HG03460 (cell line): Measurements from ENCODE around the gene MUS81.
A peak's percentile ranks its signal among the peaks of the same experiment; 100 is the strongest.
"Not testable (repeated sequence)": the region's sequence is repeated elsewhere in the genome, so short reads cannot be mapped to it uniquely, and the experiment has no call there.

Experiments
- ATAC-seq: cut with Tn5 transposase; IDR thresholded peaks from one replicate; pipeline ENCODE4 v1.9.1; 2021; ENCODE audit not compliant: unreplicated experiment

The MUS81 gene

DNA sequence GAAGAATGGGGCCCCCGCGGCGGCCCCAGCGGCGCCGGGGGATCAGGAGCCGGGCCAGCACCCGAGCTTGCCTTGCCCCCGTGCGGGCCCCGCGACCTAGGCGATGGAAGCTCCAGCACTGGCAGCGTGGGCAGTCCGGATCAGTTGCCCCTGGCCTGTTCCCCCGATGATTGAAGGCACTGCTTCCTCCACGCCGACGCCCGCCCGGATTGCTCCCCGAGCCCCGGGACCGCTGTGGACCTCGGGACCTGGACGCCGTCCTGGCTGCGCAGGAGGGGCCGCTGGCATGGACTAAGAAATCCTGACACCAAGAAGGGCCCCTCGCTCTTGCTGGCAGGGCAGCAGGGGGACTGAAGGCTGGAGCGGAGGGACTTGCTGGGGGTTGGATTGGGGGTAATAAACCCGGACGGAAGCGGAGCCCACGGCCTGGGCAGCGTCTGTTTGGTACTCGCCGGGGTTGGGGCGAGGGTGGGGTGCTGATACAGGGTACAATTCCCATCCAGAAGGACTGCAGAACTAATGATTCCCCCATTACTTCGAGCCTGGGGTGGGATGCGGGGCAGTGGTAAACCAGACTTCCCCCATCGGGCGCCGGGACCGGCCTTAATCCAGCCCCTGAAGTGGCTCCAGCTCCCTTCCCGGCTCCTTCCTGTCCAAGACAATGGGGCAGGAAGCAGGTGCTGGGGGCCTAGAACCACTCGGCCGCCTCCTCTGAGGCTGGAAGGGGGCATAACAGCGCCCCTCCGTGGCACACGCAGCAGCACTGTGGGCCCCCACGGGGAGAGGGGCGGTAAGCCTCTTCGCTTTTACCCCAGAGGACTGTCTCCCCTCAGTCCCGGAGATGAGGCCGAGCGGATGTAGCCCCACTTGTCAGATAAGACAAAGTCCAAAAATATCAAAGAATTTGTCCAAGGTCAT lies 31.2 kb downstream of the MUS81 start:
- ATAC-seq = no peak

DNA sequence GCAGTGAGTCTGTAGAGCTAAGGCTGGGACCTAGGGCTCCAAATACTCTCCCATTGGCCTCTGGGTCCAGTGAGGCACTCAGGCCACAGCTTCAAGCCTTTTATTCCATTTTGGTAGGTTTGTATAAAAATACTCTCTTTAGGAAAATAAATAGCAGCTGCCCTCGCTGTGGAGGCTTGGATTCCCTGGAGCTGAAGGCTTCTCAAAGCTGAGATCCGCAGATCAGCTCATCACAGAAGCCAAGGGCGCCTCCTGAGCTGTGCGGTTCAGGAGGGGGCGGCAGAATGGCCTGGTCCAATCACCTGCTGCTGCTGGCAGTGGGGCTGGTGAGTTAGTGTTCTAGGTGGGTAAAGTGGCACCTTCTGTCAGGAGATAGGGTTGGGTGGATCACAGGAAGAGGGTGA lies 31.9 kb downstream of the MUS81 start:
- ATAC-seq = not testable (repeated sequence)

GRCh38 chr11:65892661-65893317 lies 32.6 kb downstream of the MUS81 start:
- ATAC-seq = no peak

DNA sequence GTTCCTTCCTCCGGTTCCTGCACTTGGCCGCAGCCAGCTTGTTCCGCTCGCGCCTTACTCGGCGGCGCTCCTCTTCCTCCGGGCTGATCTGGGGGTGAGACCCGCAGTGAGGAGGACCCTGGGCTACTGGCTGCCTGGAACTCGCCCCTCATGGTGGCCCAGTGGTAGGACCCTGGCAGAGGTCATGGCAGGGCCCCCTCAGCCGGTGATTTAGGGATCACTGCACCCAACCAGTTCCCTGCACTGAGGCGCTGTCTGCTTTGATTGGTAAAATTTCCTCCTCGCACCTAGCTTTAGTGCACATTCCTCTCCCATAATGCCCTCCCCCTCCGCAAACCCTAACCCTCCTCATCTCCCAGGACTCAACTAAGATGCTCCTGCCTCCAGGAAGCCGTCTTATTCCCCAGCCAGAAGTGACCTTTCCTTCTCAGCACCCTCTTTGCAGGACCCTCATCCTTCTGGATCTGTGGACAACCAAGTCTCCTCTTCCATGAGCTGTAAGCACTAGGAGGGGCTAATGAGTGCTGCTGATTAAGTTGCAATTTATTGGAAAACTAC lies 33.9 kb downstream of the MUS81 start:
- ATAC-seq = no peak

DNA sequence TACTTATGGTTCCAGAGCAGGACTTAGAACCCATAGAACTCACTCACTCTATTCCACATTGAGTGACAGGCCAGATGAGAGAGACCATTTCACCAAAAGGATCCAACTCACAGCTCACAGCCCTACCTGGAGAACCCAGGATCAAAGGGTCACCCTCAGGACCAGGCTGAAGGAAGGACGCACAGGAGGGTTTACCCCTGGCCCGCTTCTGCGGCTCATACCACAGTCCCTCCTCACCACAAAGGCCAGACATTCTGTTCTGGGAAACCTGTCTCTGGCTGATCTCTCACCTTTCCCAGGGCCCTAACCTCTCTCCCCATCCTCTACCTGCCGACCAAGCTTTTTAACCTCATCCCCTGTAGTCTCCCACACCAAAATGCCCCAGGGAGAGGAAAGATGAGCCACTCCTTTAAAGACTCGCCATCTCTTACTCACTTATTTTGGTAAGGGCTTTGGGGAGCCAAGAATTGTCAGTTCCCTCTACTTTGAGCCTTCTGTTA lies 35.3 kb downstream of the MUS81 start:
- ATAC-seq = no peak

- no peak for ATAC-seq
Measured at GRCh38 chr11:65896034-65896999, 36.1 kb downstream of the MUS81 start.

DNA sequence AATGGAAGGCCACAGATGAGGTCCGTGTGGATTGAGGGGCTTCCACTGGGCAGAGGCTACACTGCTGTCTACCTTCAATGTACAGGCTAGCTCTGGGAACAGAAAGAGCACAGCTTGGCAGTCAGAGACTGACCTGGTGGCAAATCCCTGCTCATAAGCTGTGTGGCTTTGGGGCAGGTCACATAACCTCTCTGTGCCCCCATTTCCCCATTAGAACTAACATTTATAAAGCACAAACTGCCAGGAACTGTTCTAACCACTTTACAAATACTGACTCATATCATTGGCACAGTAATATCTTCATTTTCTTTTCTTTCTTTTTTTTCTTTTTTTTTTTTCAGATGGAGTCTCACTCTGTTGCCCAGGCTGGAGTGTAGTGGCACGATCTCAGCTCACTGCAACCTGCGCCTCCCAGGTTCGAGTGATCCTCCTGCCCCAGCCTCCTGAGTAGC lies 36.8 kb downstream of the MUS81 start:
- ATAC-seq = no peak

DNA sequence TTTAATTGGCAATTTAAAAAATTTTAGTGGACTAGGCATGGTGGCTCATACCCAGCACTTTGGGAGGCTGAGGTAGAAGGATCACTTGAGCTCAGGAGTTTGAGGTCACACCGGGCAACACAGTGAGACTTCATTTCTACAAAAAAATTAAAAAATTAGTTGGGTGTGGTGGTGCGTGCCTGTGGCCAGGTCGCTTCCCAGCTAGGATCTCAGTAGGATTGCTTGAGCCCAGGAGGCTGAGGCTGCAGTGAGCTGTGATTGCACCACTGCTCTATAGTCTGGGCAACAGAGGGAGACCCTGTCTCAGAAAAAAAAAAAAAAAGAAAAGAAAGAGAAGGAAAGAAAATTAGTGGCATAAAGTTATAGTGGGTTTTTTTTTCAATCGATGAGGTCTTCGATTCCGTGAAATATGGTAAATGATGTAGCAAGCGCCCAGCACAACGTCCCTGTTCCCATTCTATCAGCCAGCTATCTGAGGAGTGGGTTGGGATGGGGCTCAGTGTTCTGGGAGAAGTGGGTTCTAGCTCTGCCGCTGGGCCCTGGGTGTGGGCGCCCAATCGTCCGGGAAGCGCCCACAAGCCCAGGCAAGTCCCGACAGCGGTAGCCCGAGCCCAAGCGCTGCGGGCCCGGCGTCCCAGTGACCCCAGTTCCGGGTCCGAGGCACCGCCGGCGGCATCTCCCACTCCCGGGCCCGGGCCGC lies 38.6 kb downstream of the MUS81 start:
- no peak for ATAC-seq

GRCh38 chr11:65899356-65900124 lies 39.3 kb downstream of the MUS81 start:
- ATAC-seq = no peak

DNA sequence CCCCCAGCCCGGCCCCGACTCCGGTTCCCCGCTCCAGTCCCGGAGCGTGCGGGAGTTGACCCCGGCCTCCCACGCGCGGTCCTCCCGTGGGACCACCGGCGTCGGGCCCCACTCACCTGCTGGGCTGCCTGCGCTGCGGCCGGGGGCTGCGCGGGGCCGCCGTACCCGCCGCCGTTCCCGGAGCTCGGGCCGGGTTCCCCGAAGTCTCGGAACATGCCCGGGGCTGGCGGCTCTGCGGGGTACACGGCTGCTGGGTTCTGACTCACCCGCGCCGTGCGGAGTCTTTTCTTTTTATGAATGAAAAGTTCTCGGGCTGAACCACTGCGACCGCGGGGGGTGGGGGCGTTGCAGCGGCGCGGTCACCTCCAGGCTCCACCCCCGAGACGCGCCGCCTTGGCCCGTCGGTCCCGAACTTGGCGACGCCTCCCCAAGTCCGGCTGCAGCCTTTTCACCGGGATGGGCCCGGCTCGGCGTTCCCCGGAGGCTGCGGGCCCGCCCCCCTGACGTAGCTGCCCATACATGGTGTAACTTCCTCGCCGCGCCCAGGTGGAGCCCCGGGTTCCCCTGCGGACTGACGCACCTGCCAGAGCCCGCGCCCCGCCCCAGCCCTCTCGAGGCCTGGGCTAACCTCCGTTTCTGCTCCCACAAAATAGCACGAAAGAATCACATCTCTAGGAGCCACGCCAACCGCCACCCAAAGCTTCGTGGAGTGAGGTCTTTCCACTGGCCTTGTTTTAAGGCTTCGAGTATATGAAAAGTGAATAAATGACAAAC lies 40.1 kb downstream of the MUS81 start, which contains the start of gene FOSL1:
FOSL1 (minus strand) TSS at position 264 of the 774 bp plus-strand sequence; CDS start at position 215, 49 bp downstream.
- peak; percentile 76 for ATAC-seq

DNA sequence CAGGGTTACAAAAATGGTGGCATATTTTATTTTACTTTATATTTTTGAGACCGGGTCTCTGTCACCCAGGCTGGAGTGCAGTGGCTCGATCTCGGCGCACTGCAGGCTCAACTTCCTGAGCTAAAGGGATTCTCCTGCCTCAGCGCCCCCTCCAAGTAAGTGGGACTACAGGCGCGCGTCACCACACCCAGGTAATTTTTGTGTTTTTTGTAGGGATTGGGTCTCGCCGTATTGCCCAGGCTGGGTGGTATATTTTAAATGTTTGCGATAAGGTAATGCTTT lies 40.6 kb downstream of the MUS81 start:
- no peak for ATAC-seq

GRCh38 chr11:65903068-65903481 lies 42.8 kb downstream of the MUS81 start:
- no peak for ATAC-seq

- no peak for ATAC-seq
Measured at GRCh38 chr11:65903715-65904114, 43.5 kb downstream of the MUS81 start.

DNA sequence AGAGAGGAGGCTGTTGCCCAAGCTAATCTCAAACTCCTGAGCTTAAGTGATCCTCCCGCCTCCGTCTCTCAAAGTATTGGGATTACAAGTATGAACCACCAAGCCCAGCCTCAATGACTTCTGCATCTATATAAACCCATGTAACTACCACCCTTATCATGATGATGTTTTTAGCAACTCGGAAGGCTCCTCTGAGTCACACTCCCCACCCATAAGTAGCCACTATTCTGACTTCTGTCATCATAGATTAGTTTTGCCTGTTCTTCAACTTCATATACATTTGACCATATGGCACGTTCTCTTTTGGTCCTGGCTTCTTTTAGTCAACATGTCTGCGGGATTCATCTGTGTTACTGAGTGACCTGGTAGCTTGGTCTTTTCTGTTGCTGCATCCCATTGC lies 46.4 kb downstream of the MUS81 start:
- ATAC-seq = no peak

DNA sequence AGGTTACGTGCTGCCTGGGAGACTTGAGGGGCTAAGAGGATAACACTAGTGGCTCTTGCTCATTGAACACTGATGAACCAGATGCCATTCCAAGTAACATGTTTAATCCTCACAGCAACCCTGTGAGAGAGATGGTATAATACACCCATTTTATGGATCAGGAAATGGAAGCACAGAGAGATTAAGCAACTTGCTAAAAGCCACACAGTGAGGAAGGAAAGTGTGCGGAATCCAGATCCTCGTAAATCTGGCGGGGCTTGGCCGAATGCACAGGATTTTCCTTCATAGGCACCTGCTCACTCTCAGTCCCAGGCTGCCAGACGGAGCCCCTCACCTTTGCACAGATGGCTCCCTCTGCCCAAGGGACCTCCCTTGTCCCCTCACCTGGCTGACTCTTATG lies 47.6 kb downstream of the MUS81 start:
- ATAC-seq = no peak

GRCh38 chr11:65911682-65912568 lies 51.7 kb downstream of the MUS81 start:
- no peak for ATAC-seq

GRCh38 chr11:65912845-65913244 lies 52.6 kb downstream of the MUS81 start:
- no peak for ATAC-seq
